Activated CD4-positive, CD25-positive, alpha-beta regulatory T cell treated with anti-CD3 and anti-CD28 coated beads, Interleukin-2, amount 50 U/mL, for 16 hours (primary cell): ENCODE results near the gene GPR15.

Source experiments
- DNase-seq: peaks from one replicate; pipeline ENCODE4 v3.0.0-alpha.2; 2020; ENCODE audit warnings: low read depth, low spot score

Gene GPR15

GRCh38 chr3:98530676-98531075 lies 1.1 kb upstream of the GPR15 start:
- DNase-seq = no peak

- DNase-seq = no peak
These were observed 478 bp downstream of the GPR15 start for GRCh38 chr3:98532275-98532637.

GRCh38 chr3:98532709-98533571 lies 1.2 kb downstream of the GPR15 start:
- no peak for DNase-seq

DNA sequence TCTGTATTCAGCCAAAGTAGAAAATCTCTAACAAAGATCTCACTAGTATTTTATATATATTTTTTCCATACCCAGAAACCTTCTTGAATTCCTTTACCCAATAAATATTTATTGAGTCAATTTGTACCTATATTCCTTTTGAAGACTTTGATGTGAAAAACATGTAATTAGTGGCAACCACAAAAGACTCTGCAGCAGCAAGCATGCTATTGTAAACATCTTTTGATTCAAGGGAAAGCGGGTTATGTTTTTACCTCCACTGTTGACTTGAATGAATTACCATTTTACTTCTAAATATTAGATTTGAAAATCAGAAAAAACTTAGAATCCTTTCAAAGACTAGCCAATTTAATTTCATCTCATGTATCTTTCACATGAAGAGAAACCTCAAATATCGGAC lies 2.4 kb downstream of the GPR15 start:
- DNase-seq = no peak

DNA sequence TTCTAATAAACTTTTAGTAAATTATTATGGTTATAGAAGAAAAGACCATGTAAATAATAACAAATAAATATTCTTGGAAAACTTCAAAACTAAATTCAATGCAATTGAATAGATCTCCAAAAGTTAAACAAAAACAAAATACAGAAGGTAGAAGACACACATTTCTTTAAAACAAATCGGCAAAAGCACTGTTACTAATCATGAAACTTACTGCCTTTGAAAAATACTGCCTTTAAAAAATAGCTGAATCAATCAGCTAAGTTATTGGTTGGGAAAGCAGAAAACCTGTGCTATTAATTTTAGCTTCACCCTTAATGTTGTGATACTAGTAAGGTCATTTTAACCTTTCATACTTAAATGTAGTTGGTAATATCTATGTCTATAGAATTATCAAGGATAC lies 3.0 kb downstream of the GPR15 start:
- DNase-seq = no peak

- DNase-seq = no peak
These were observed 4.8 kb downstream of the GPR15 start for GRCh38 chr3:98536456-98537017.

DNA sequence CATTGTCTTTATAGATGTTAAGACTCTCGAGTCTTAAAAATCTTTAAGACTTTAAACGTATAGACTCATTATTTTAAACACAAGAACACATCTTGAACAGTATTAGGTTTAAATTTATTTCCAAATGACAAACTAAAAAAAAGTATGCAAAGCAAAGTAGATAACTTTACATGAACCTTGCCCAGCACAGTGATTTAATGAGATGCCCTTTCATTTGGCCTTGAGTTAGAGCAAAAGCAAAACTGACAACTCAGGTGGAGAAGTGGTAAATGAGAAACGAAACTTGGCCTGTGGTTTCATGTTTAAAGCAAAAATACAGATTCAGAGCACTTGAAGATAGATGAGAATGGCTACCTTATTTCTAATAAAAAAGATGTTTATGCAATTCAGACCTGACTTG lies 8.6 kb downstream of the GPR15 start:
- DNase-seq = no peak

DNA sequence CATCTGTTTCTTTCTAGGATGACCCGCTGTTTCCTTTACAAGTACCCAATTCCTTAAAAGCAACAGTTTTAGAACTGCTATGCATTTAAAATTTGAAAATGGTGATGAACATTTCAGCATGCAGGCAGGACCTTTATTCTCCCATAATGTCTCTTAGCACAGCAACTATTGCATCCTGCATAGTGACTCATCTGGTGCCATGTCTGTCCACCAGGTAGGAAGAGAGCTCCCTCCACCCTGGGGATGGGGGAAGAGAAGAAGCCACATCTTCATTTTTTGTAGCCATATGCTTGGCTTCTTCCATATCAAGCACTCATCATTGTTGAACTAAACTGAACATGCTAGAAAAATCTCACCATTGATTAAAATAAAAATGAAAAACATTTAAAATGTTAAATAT lies 9.9 kb downstream of the GPR15 start:
- DNase-seq = no peak

- no peak for DNase-seq
These were observed 10.8 kb downstream of the GPR15 start for GRCh38 chr3:98542623-98543022.

- no peak for DNase-seq
These were observed 14.2 kb downstream of the GPR15 start for GRCh38 chr3:98545940-98546339.

DNA sequence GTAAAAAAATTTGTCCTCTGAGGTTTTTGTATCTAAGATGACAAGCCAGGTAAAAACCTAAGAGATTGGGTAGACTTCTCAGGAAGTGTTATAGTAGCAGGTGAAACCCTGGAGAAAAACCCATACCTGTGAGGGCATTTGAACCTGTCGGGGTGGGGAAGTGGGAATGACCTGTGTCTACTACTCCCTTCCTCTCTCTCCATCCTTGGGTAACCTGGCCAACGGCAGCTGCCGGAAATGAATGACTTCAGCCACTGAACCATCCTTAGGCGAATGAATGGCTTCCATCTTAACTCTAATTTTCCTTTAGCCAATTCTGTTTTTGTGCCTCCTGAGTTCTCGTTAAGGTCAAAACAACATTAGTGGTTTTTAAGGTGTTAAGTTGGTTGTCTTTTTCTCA lies 16.8 kb downstream of the GPR15 start:
- DNase-seq = no peak

DNA sequence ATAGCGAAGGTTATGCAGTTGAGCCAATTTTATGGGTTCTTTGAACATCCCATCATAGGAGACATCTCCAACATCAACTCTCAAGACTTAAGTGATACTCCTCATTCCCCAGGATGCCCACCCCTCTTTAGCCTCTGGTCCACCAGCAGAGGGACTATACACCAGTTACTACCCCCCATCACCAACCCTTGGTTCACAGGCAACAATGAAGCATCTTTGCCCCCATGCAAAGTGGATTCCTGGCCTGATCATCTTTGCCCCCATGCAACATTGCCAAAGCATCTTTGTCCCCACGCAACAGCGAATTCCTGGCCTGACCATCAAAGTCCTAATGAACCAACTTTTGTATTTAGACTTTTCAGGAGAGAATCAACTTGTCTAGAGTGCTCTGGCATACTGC lies 19.1 kb downstream of the GPR15 start:
- DNase-seq = no peak

DNA sequence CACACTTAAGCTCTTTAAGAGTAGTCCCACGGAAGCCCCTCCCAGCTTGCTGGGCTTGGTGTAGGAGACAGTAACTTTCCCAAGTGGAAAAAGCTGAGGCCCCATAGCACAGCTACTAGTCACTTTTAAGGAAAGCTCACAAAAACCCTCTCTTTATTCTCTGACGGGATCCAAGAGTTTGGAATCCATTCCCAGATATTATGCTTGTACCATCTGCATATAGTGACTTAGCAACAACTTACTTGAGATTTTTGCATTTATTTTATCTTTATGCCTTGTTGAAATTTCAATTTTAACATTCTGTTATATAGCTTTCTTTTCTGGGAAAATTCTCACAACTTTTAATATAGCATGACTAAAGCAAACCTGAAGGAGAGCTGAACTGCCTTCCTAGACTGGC lies 19.5 kb downstream of the GPR15 start:
- DNase-seq = no peak

DNA sequence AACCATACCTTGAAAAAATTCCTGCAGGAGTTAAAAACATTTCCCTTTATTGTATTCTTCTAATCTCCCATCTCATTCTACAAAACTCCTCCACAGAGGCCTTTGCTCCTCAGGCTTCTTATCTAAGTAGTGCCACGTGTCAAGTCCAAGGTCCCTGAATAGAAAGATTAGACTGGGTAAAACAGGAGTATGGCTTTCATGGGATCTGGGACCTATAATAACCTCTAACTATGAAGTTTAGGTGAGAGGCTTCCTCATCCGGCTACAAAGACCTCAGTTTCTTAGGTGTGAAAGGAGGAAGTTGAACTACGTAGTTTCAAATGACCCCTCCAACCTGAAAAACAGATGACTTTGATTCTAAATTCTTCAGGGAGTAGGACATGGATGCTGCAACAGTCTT lies 20.0 kb downstream of the GPR15 start:
- DNase-seq = no peak

GRCh38 chr3:98552232-98553020 lies 20.6 kb downstream of the GPR15 start:
- DNase-seq = no peak

DNA sequence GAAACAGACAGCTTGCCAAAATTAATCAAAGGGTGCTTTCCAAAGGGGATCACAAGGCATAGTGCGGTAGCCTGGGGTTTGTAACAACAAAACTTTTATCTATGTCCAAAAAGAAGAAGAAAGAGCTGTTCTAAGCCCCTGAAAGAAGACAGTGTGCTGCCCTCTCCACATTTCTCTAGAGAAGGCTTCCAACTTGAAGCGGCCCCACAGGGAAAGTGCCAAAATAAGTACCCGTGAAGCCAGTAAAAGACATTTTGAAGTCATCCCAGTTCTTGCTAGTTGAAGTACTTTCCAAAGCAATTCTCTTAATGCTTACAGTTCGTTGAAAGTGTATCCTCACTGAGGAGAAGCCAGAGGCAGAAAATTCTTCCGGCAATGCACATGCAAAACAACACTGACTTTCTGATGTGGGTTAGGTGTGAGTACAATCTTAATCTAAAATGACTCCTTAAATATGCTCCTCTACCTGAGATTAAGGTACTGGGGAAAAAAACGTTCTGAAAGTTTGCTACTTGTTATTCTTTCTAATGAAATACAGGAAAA lies 21.3 kb downstream of the GPR15 start:
- DNase-seq = no peak

GRCh38 chr3:98553753-98554152 lies 22.0 kb downstream of the GPR15 start:
- no peak for DNase-seq

GRCh38 chr3:98554580-98554979 lies 22.8 kb downstream of the GPR15 start:
- no peak for DNase-seq

GRCh38 chr3:98555025-98555379 lies 23.2 kb downstream of the GPR15 start:
- no peak for DNase-seq

DNA sequence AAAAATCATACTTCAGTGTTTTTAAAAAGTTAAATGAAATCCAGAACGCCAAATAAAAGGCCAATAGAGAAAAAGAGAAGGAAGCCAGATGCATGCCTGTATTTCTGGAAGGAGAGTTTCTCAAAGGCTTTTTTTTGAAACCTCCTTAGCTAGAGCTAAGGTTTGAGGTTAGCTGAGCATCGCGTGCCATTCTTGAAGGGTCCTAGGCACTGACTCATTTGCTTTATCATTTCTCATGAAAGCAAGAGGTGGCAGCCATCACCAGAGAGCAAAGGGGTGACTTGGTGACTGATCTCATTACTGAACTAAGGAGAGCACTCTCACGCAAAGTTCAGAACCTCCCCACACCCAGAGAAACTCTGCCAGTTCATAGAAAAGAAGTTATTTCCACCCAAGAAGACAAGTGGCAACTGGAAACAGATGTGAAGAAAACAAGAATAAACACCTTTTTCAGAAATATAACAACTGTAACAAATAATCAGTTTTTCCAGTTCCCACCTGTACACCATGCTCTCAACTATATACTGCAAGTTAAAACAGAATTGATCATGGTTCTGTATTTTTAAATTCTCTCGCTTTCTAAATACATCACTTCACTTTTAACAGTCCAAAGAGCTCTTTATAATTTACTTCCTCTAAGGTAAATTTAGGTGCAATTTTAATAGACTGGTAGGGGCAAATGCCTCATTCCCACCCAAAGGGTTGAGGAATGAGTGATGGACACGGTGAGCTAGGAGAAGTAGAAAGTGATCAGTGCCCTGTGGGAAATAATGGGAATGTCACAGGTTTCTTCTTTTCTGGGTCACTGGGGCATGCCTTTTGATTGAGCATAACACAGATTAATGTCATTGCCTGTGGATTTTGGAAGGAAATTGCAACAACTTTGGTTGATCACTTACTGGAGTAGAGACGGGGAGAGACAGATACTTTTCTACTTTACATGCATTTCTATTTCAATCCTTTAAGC lies 24.7 kb downstream of the GPR15 start:
- DNase-seq = peak; percentile 64

- no peak for DNase-seq
These were observed 25.7 kb downstream of the GPR15 start for GRCh38 chr3:98557324-98558010.
